Embryonic facial prominence (tissue), 1 donor: ENCODE results near the gene PTPRD.

Source experiments
- DNase-seq: peaks from one replicate; pipeline ENCODE4 v3.0.0-alpha.2; 2016; ENCODE audit errors: extremely low spot score

Gene PTPRD

GRCh38 chr9:9753266-9753665 is 859.5 kb downstream of the PTPRD start:
- no peak for DNase-seq

- DNase-seq: no peak
These were observed 860.1 kb downstream of the PTPRD start for GRCh38 chr9:9752722-9753121.

- no peak for DNase-seq
These were observed 860.8 kb downstream of the PTPRD start for GRCh38 chr9:9751996-9752395.

GRCh38 chr9:9750719-9751118 is 862.1 kb downstream of the PTPRD start:
- no peak for DNase-seq

- DNase-seq: no peak
These were observed 863.2 kb downstream of the PTPRD start for GRCh38 chr9:9749591-9749990.

- DNase-seq: no peak
These were observed 865.0 kb downstream of the PTPRD start for GRCh38 chr9:9747787-9748186.

- DNase-seq: no peak
These were observed 866.0 kb downstream of the PTPRD start for GRCh38 chr9:9746826-9747225.

- no peak for DNase-seq
These were observed 869.0 kb downstream of the PTPRD start for GRCh38 chr9:9743822-9744221.

GRCh38 chr9:9730174-9730573 is 882.6 kb downstream of the PTPRD start:
- DNase-seq: no peak

GRCh38 chr9:9729082-9729481 is 883.7 kb downstream of the PTPRD start:
- no peak for DNase-seq

- DNase-seq: no peak
These were observed 893.3 kb downstream of the PTPRD start for GRCh38 chr9:9719373-9720112.

GRCh38 chr9:9718691-9719090 is 894.1 kb downstream of the PTPRD start:
- DNase-seq: no peak

GRCh38 chr9:9679433-9679832 is 933.4 kb downstream of the PTPRD start:
- DNase-seq: no peak

- DNase-seq: no peak
These were observed 938.3 kb downstream of the PTPRD start for GRCh38 chr9:9674461-9674860.

GRCh38 chr9:9670454-9670853 is 942.3 kb downstream of the PTPRD start:
- DNase-seq: no peak

GRCh38 chr9:9645006-9645405 is 967.8 kb downstream of the PTPRD start:
- no peak for DNase-seq

- DNase-seq: no peak
These were observed 981.5 kb downstream of the PTPRD start for GRCh38 chr9:9631284-9631683.

- DNase-seq: no peak
These were observed 987.6 kb downstream of the PTPRD start for GRCh38 chr9:9625248-9625647.

- no peak for DNase-seq
These were observed 989.3 kb downstream of the PTPRD start for GRCh38 chr9:9623506-9623905.

GRCh38 chr9:9621355-9621940 is 991.4 kb downstream of the PTPRD start:
- DNase-seq: no peak

GRCh38 chr9:9620736-9621135 is 992.1 kb downstream of the PTPRD start:
- no peak for DNase-seq

GRCh38 chr9:9615086-9615485 is 997.7 kb downstream of the PTPRD start:
- no peak for DNase-seq

- no peak for DNase-seq
These were observed 998.2 kb downstream of the PTPRD start for GRCh38 chr9:9614607-9615006.

- no peak for DNase-seq
These were observed 1000.0 kb downstream of the PTPRD start for GRCh38 chr9:9612755-9613154.
